Upper lobe of left lung (tissue), 6 donors: ENCODE data around the gene DDC. TPM values are rescaled to one million over a fixed set of nuclear protein-coding genes. Genes with fewer than 3 reads are reported as not detected.

Experiments used
- ATAC-seq, 2 donors: fragments of 200-7000 bp; cut with Tn5 transposase; one replicate each; pipeline ENCODE4 v1.9.1; 2022; ENCODE audit warnings: mild to moderate bottlenecking in 2 of 2, moderate library complexity in 2 of 2; ENCODE audit not compliant: low FRiP score in 2 of 2
- DNase-seq, 2 donors: peaks; one replicate each; pipeline ENCODE4 v3.0.0-alpha.2; 2019 to 2020
- H3K27ac ChIP-seq, 4 donors: fragments of 200-600 bp; sonication (generic); one replicate each; pipeline ENCODE4 v1.5.1; 2016 to 2019
- H3K27me3 ChIP-seq, 4 donors: fragments of 200-600 bp; sonication (generic); one replicate each; pipeline ENCODE4 v1.5.1; 2017 to 2019
- H3K36me3 ChIP-seq, 4 donors: fragments of 200-600 bp; sonication (generic); one replicate each; pipeline ENCODE4 v1.5.1; 2016 to 2019
- H3K4me1 ChIP-seq, 4 donors: fragments of 200-600 bp; sonication (generic); one replicate each; pipeline ENCODE4 v1.5.1; 2018 to 2019
- H3K4me3 ChIP-seq, 4 donors: fragments of 200-600 bp; sonication (generic); one replicate each; pipeline ENCODE4 v1.5.1; 2017 to 2019; ENCODE audit warnings: mild to moderate bottlenecking in 2 of 4, moderate library complexity in 1 of 4
- H3K9me3 ChIP-seq, 4 donors: fragments of 200-600 bp; sonication (generic); one replicate each; pipeline ENCODE4 v1.5.1; 2018 to 2019
- EP300 ChIP-seq, 4 donors: sonication (generic); formaldehyde crosslinking; IDR thresholded peaks; one replicate each; pipeline ENCODE4 v1.5.1; 2017; ENCODE audit warnings: antibody characterized with exemption in 4 of 4, control low read depth in 2 of 4
- POLR2A ChIP-seq, 4 donors: fragments of 450-650 bp; IDR thresholded peaks; one replicate each; pipeline ENCODE4 v1.5.1; 2016 to 2017; ENCODE audit warnings: antibody characterized with exemption in 4 of 4, mild to moderate bottlenecking in 2 of 4
- POLR2AphosphoS5 ChIP-seq, 2 donors: sonication (generic); formaldehyde crosslinking; IDR thresholded peaks; one replicate each; pipeline ENCODE4 v1.5.1; 2017; ENCODE audit warnings: antibody characterized with exemption in 2 of 2
- WGBS, 2 donors: methylation state at CpG; one replicate each; pipeline ENCODE4 v1.1.5; 2017 to 2018; 5-methylcytosine and 5-hydroxymethylcytosine counted together
- total RNA-seq, 6 donors: library from RNA; depleted of rRNA in 4 of 6; stranded (reverse); fragments of >200 nt in 4 of 6; gene quantifications; one replicate each; pipeline versions ENCODE4 v1.1.0 to v1.2.1, GENCODE V29; 2016 to 2021
- TF ChIP-seq, protein P1 (sequence below), 6 experiments: fragments of 450-650 bp in 4 of 6; fragments of 200-600 bp in 2 of 6; sonication (generic) in 2 of 6; IDR thresholded peaks; one replicate each; pipeline ENCODE4 v1.5.1; 2016 to 2019; ENCODE audit warnings: antibody characterized with exemption in 6 of 6
- donor health status: DM: no; HTN: no; CAD: no; lungs with moderate emphysema.
- donor health status: DM: no; HTN: yes; CAD: no; lungs with severe emphysema.

The DDC gene, protein sequence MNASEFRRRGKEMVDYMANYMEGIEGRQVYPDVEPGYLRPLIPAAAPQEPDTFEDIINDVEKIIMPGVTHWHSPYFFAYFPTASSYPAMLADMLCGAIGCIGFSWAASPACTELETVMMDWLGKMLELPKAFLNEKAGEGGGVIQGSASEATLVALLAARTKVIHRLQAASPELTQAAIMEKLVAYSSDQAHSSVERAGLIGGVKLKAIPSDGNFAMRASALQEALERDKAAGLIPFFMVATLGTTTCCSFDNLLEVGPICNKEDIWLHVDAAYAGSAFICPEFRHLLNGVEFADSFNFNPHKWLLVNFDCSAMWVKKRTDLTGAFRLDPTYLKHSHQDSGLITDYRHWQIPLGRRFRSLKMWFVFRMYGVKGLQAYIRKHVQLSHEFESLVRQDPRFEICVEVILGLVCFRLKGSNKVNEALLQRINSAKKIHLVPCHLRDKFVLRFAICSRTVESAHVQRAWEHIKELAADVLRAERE
- total RNA-seq = 1 to 10 TPM in 5 of 6 donors, not detected in 1; 1.2 to 2.0 (median 1.4) TPM

DNA sequence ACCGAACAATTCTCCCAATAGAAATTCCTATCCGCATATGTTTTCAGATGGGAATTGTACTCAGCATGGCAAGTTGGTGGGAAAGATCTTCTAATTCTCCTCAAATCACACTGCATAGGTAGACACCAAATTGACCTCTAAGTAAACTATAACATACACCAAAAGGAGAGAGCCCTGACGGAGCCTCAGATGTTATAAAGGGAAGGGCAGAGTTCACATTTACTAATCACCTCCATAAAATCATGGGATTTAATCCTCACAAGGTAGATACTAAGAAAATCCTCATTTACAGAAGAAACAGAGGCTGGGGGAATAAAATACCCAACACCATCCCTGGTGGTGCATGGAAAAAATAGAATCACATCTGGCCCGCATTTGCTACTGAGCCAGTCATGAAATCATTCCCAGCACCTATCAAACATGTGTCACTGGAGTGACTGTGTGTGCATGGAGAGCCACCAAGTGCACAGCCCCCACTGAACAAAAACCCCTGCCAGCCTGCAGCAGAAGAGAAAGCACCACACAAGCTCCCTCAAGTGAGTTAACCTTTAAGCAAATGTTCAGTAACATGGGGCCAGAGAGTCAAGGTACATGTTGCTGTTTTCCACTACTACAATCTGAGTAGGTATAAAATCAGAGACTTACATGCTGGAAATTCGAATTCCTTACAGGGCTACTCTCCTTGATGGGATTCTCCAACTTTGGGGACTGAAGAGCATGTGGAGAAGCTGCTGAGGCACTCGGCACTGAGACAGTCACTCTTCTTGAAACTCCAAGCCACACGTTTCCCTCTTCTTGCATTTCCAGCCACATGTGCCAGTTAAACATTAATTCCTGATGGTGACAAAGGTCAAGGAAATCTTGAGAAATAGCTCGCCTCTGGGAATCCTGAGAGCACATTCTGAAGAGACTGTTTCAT, at the start of gene DDC:
DDC (minus strand) TSS at position 766 of the 919 bp plus-strand sequence. CDS start 21,320 bp downstream, outside the sequence.
- H3K27me3 ChIP-seq = peaks cover 0 to 3% (median 0%) of the 10 kb centered on the region in 4 donors
- TF ChIP-seq POLR2AphosphoS5 (IDR thresholded peaks at IDR 0.05) (no peak), EP300 (IDR thresholded peaks at IDR 0.05) (no peak), POLR2A (IDR thresholded peaks at IDR 0.05) (no peak)
- TF ChIP-seq, protein P1, sequence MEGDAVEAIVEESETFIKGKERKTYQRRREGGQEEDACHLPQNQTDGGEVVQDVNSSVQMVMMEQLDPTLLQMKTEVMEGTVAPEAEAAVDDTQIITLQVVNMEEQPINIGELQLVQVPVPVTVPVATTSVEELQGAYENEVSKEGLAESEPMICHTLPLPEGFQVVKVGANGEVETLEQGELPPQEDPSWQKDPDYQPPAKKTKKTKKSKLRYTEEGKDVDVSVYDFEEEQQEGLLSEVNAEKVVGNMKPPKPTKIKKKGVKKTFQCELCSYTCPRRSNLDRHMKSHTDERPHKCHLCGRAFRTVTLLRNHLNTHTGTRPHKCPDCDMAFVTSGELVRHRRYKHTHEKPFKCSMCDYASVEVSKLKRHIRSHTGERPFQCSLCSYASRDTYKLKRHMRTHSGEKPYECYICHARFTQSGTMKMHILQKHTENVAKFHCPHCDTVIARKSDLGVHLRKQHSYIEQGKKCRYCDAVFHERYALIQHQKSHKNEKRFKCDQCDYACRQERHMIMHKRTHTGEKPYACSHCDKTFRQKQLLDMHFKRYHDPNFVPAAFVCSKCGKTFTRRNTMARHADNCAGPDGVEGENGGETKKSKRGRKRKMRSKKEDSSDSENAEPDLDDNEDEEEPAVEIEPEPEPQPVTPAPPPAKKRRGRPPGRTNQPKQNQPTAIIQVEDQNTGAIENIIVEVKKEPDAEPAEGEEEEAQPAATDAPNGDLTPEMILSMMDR (IDR thresholded peaks at IDR 0.05) = no peak
- no peaks in the 10 kb centered on the region for H3K4me1 ChIP-seq
- DNase-seq (no peak), ATAC-seq (no peak)
- H3K9me3 ChIP-seq = no peaks in the 10 kb centered on the region
- no peak within 1 kb of the TSS for H3K27ac ChIP-seq
- H3K4me3 ChIP-seq = no peak within 1 kb of the TSS
- 57 to 66% methylated on average over 8 of the region's 8 CpGs for WGBS, 2 donors
- H3K36me3 ChIP-seq = no peaks in the 10 kb centered on the region

DNA sequence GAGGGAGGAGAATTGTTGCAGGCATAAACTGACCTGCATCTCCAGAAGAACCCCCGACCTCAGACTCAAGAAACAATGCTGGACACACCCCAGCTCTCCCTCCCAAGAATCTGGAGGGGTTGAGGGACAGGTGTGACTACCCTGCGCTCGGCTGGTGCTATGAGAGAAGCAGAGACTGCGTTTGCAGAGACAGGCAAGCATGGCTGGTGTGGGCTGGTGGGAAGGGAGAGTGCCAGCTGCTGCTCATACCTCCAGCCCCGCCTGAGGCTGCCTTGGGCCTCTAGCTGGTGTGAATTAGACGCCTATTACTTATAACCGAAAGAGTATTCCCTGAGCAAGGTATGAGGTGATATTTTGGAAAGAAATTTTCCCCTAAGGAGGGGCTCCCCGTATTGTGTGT, 48.3 kb upstream of the DDC start:
- 89 to 97% methylated on average over 5 to 8 of the region's 8 CpGs for WGBS, 2 donors
- no peak for ATAC-seq
- H3K36me3 ChIP-seq = peaks cover 0 to 90% (median 40%) of the 10 kb centered on the region in 4 donors
- peaks cover 0 to 5% (median 0%) of the 10 kb centered on the region in 4 donors for H3K4me1 ChIP-seq
- no peaks in the 10 kb centered on the region for H3K27me3 ChIP-seq
- no peaks in the 10 kb centered on the region for H3K9me3 ChIP-seq
- no peak overlapping the region for H3K4me3 ChIP-seq
- no peak overlapping the region for H3K27ac ChIP-seq
- no peak for DNase-seq
- no peak for TF ChIP-seq POLR2AphosphoS5 (IDR thresholded peaks at IDR 0.05)
- TF ChIP-seq, protein P1 (IDR thresholded peaks at IDR 0.05) = no peak
- TF ChIP-seq EP300 (IDR thresholded peaks at IDR 0.05) = no peak
- TF ChIP-seq POLR2A (IDR thresholded peaks at IDR 0.05) = no peak

DNA sequence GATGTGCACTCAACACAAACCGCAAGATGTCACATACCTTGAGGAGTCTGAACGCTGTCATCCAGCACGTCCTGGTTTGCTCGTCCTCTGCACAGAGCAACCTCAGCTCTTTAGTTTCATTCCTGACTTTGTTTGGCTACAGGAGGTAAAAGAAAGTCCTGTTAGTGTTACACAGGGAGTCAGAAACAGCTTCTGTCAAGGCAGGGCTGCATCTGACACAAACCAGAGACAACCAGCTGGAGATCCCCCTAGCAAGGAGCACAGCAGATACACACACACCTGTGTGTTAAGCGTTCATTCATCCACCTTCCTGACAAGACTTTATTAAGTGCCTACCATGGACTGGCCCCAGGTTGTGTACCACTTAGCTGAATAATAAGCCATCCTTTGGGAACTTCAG, 47.5 kb upstream of the DDC start:
- Histone ChIP-seq H3K4me1 (peaks cover 0 to 6% (median 0%) of the 10 kb centered on the region in 4 donors), H3K9me3 (no peaks in the 10 kb centered on the region), H3K27me3 (no peaks in the 10 kb centered on the region), H3K4me3 (no peak overlapping the region), H3K27ac (no peak overlapping the region), H3K36me3 (peaks cover 0 to 89% (median 39%) of the 10 kb centered on the region in 4 donors)
- TF ChIP-seq POLR2AphosphoS5 (IDR thresholded peaks at IDR 0.05) = no peak
- no peak for TF ChIP-seq EP300 (IDR thresholded peaks at IDR 0.05)
- TF ChIP-seq, protein P1 (IDR thresholded peaks at IDR 0.05) = no peak
- no peak for TF ChIP-seq POLR2A (IDR thresholded peaks at IDR 0.05)
- ATAC-seq = no peak
- DNase-seq = no peak
- WGBS, 2 donors = 92 to 99% methylated on average over 5 of the region's 5 CpGs

DNA sequence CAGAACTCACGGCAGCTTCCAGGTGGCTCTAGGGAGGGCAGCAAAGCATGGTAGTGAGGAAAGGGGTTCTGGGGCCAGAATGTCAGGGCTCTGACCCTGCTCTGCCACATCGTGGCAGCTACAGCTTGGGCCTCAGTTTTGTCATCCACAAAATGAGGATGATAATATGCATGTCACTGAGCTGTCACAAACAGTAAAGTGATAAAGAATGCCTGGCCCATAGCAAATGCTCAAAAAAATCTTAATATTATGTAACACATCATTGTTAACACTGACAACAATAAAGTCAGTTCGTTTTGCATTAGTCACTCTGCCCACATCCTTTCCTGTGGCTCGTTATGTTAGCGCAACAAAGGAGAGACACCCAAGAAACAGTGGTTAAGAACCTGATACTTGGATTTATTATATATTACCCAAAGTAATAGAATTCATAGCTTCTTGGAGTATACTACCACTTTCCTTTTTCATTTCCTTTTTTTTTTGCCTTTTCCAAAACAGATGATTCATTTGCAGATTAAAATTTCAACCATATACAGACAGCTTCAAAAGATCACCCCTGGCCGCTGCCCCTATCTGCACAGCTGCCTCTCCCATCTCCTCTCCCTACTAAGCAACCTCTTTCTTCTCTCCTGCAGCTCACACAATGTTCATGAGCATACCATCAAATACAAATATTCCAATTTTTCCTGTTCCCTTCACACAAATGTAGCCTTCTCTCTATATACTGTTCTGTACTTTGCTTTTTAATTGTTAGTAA, 45.5 kb upstream of the DDC start:
- 55 to 67% methylated on average over 6 of the region's 6 CpGs for WGBS, 2 donors
- ATAC-seq (no peak), DNase-seq (no peak)
- Histone ChIP-seq H3K27me3 (no peaks in the 10 kb centered on the region), H3K36me3 (peaks cover 4 to 91% (median 33%) of the 10 kb centered on the region in 4 donors), H3K4me1 (peaks cover 0 to 6% (median 0%) of the 10 kb centered on the region in 4 donors), H3K9me3 (no peaks in the 10 kb centered on the region), H3K4me3 (no peak overlapping the region), H3K27ac (peak overlapping the region in 1 of 4 donors; percentile 11)
- TF ChIP-seq, protein P1 (IDR thresholded peaks at IDR 0.05) = no peak
- no peak for TF ChIP-seq POLR2AphosphoS5 (IDR thresholded peaks at IDR 0.05)
- no peak for TF ChIP-seq POLR2A (IDR thresholded peaks at IDR 0.05)
- TF ChIP-seq EP300 (IDR thresholded peaks at IDR 0.05) = no peak
